SK-N-MC (cell line): ENCODE results near the gene LALBA.

Experiments used
- EZH2 ChIP-seq: fragments of 200-600 bp; sonication (generic); IDR thresholded peaks from one replicate; pipeline ENCODE4 v1.6.1; 2017; ENCODE audit warnings: antibody characterized with exemption
- POLR2AphosphoS5 ChIP-seq: IDR thresholded peaks from 2 replicates; pipeline ENCODE4 v1.6.1; 2012; ENCODE audit warnings: mild to moderate bottlenecking, low read depth, low read length, borderline replicate concordance

GRCh38 chr12:48615681-48616080 lies 45.8 kb upstream of the LALBA start:
- TF ChIP-seq EZH2: no peak
- no peak for TF ChIP-seq POLR2AphosphoS5
